HL-60 (cell line): ENCODE measurements around the gene ZNF544.

Source experiments
- DNase-seq, 2 experiments: peaks; one replicate each; pipeline ENCODE4 v3.0.0-alpha.2; 2010 to 2020; ENCODE audit warnings: low read depth in 1 of 2, low spot score in 1 of 2
- H3K27ac ChIP-seq: fragments of 250-450 bp; sonication (Bioruptor Pico); replicated peaks from 2 replicates; pipeline ENCODE4 v1.5.1; 2020; ENCODE audit warnings: mild to moderate bottlenecking, moderate library complexity
- H3K27me3 ChIP-seq: fragments of 250-450 bp; sonication (Bioruptor Pico); 2 replicates; pipeline ENCODE4 v1.5.1; 2021; ENCODE audit warnings: mild to moderate bottlenecking, moderate library complexity; ENCODE audit not compliant: insufficient read depth, poor library complexity, severe bottlenecking
- H3K4me3 ChIP-seq: replicated peaks from 2 replicates; pipeline ENCODE4 v1.5.1; 2011; ENCODE audit warnings: mild to moderate bottlenecking, control low read depth, low read length; ENCODE audit not compliant: insufficient read depth
- GABPA ChIP-seq: IDR thresholded peaks from 2 replicates; pipeline ENCODE4 v1.6.1; 2012; ENCODE audit warnings: low read depth
- POLR2AphosphoS5 ChIP-seq: IDR thresholded peaks from 2 replicates; pipeline ENCODE4 v1.6.1; 2012; ENCODE audit warnings: low read depth
- SPI1 ChIP-seq: IDR thresholded peaks from 2 replicates; pipeline ENCODE4 v1.6.1; 2012; ENCODE audit warnings: low read depth, mild to moderate bottlenecking, borderline replicate concordance
- TF ChIP-seq, protein P1 (sequence below): IDR thresholded peaks from one replicate; pipeline ENCODE4 v1.5.1; 2011; ENCODE audit warnings: low read length, control low read depth, inconsistent platforms; ENCODE audit not compliant: insufficient read depth
- TF ChIP-seq, protein P2 (sequence below): IDR thresholded peaks from 2 replicates; pipeline ENCODE4 v1.6.1; 2012; ENCODE audit warnings: low read depth; ENCODE audit not compliant: insufficient replicate concordance

ZNF544 gene

DNA sequence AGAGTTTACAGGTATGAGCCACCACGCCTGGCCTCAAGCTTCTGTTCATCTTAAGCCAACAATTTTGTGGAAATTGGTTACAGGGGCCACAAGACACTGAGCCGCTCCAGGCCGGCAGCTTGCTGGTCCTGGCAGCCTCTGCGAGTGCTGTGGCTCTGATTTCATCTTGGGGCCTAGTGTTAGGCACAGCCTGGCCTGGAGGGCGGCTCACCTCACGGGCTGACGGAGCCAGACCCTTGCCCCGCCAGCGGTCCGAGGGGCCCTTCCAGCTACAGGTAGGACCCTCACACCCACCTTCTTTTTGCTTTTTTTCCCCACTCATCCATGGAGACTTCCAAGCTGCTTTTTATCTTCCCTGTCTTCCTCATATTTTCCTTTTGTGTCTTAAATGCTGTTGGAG, 8.6 kb downstream of the ZNF544 start:
- TF ChIP-seq, protein P1, sequence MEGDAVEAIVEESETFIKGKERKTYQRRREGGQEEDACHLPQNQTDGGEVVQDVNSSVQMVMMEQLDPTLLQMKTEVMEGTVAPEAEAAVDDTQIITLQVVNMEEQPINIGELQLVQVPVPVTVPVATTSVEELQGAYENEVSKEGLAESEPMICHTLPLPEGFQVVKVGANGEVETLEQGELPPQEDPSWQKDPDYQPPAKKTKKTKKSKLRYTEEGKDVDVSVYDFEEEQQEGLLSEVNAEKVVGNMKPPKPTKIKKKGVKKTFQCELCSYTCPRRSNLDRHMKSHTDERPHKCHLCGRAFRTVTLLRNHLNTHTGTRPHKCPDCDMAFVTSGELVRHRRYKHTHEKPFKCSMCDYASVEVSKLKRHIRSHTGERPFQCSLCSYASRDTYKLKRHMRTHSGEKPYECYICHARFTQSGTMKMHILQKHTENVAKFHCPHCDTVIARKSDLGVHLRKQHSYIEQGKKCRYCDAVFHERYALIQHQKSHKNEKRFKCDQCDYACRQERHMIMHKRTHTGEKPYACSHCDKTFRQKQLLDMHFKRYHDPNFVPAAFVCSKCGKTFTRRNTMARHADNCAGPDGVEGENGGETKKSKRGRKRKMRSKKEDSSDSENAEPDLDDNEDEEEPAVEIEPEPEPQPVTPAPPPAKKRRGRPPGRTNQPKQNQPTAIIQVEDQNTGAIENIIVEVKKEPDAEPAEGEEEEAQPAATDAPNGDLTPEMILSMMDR: no peak
- TF ChIP-seq, protein P2, sequence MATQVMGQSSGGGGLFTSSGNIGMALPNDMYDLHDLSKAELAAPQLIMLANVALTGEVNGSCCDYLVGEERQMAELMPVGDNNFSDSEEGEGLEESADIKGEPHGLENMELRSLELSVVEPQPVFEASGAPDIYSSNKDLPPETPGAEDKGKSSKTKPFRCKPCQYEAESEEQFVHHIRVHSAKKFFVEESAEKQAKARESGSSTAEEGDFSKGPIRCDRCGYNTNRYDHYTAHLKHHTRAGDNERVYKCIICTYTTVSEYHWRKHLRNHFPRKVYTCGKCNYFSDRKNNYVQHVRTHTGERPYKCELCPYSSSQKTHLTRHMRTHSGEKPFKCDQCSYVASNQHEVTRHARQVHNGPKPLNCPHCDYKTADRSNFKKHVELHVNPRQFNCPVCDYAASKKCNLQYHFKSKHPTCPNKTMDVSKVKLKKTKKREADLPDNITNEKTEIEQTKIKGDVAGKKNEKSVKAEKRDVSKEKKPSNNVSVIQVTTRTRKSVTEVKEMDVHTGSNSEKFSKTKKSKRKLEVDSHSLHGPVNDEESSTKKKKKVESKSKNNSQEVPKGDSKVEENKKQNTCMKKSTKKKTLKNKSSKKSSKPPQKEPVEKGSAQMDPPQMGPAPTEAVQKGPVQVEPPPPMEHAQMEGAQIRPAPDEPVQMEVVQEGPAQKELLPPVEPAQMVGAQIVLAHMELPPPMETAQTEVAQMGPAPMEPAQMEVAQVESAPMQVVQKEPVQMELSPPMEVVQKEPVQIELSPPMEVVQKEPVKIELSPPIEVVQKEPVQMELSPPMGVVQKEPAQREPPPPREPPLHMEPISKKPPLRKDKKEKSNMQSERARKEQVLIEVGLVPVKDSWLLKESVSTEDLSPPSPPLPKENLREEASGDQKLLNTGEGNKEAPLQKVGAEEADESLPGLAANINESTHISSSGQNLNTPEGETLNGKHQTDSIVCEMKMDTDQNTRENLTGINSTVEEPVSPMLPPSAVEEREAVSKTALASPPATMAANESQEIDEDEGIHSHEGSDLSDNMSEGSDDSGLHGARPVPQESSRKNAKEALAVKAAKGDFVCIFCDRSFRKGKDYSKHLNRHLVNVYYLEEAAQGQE: no peak
- TF ChIP-seq POLR2AphosphoS5 (no peak), GABPA (no peak), SPI1 (no peak)

DNA sequence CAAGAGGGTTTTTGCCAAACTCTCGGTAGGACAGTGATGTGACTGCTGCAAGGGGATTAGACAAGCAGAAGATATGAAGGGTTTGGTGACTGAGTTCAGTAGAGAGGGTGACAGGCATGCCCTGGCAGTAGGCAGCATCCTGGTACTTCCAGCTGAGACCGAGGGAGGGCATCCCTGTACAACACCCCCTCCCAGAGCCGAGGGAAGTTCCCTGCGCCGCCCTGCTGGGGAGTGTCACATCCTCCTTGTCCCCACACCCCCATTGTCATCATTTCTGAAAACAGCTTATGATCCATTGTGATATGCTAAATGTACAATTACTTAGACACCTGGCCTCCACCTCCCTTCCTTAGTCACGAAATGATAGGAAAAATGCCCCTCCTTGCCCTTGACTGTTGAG, 14.6 kb downstream of the ZNF544 start:
- DNase-seq: no peak
- Histone ChIP-seq H3K27me3 (no peaks in the 10 kb centered on the region), H3K4me3 (no peak overlapping the region), H3K27ac (no peak overlapping the region)
- TF ChIP-seq, protein P1: no peak
- TF ChIP-seq POLR2AphosphoS5 (no peak), SPI1 (no peak), GABPA (no peak)
- TF ChIP-seq, protein P2: no peak

More for the DNA sequence above, 8.6 kb downstream of the ZNF544 start:
- no peak for DNase-seq
- Histone ChIP-seq H3K27ac (no peak overlapping the region), H3K27me3 (no peaks in the 10 kb centered on the region), H3K4me3 (no peak overlapping the region)

DNA sequence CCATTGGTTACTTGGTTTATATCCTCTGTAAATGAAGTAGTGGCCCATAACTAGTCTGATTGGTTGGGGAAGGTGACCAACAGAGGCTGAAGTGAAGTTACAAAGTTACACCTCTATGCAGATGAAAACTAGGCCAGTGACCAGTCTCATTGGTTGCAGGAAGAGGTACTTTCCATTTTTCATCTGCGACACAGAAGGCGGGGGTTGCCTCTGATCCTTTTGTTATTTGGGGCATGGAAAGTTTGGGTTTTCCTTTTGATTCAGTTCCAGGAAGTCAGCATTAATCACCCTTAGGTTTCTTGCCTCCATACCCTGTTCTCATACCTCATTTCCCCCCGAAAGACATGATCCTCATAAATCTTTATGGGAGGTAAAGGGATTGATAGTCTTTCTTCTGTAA, 20.2 kb downstream of the ZNF544 start:
- Histone ChIP-seq H3K27ac (no peak overlapping the region), H3K4me3 (no peak overlapping the region)

More for the DNA sequence above, 20.2 kb downstream of the ZNF544 start:
- no peaks in the 10 kb centered on the region for H3K27me3 ChIP-seq
- TF ChIP-seq SPI1 (no peak), GABPA (no peak), POLR2AphosphoS5 (no peak)
- TF ChIP-seq, protein P2: no peak
- TF ChIP-seq, protein P1: no peak
- no peak for DNase-seq
